Left ventricle myocardium inferior (tissue), 1 donor: ENCODE measurements around the gene CRABP2. TPM values are rescaled to one million over a fixed set of nuclear protein-coding genes. Genes with fewer than 3 reads are reported as not detected.
A peak's percentile ranks its signal among the peaks of the same experiment; 100 is the strongest.

Source experiments
- DNase-seq: peaks from one replicate; pipeline ENCODE4 v3.0.0-alpha.2; 2020
- H3K27ac ChIP-seq: fragments of 200-600 bp; replicated peaks from 2 replicates; pipeline ENCODE4 v1.8.0; 2021
- H3K27me3 ChIP-seq: fragments of 200-600 bp; 2 replicates; pipeline ENCODE4 v1.8.0; 2021; ENCODE audit warnings: low read depth
- H3K36me3 ChIP-seq: fragments of 200-600 bp; 2 replicates; pipeline ENCODE4 v1.8.0; 2021
- H3K4me1 ChIP-seq: fragments of 200-600 bp; 2 replicates; pipeline ENCODE4 v1.8.0; 2021
- H3K4me3 ChIP-seq: fragments of 200-600 bp; 2 replicates; pipeline ENCODE4 v1.8.0; 2021; ENCODE audit warnings: mild to moderate bottlenecking, moderate library complexity
- H3K9me3 ChIP-seq: fragments of 200-600 bp; replicated peaks from 2 replicates; pipeline ENCODE4 v1.8.0; 2021
- CTCF ChIP-seq: fragments of 200-600 bp; IDR thresholded peaks from 2 replicates; pipeline ENCODE4 v1.8.0; 2021; ENCODE audit warnings: antibody characterized with exemption, mild to moderate bottlenecking, borderline replicate concordance
- intact Hi-C: fragments of 100-400 bp; cut with micrococcal nuclease; formaldehyde crosslinking; loops from one replicate; pipeline ENCODE4 v1.11.0; 2022
- total RNA-seq: library from RNA; stranded (reverse); fragmentation: NEBNext Ultra II Directional; extraction: Animal tissue kit (Norgen Biotek cat#: 25700); gene quantifications from one replicate; pipeline ENCODE4 v1.2.1, GENCODE V29; 2021
- donor health status: DM: no; HTN: yes; CAD: no; lungs with severe emphysema.

The CRABP2 gene
- total RNA-seq, 1 donor from 2014 or later = 0.60 TPM

- no peak for TF ChIP-seq CTCF
- Histone ChIP-seq H3K4me1 (peaks cover 45% of the 10 kb centered on the region), H3K36me3 (peaks cover 56% of the 10 kb centered on the region)
Observed at GRCh38 chr1:156740741-156741480, 35.5 kb upstream of the CRABP2 start, which contains the start of gene MRPL24. Gene MRPL24 (minus strand): TSS chr1:156741088. CDS start chr1:156738704, 2,384 bp downstream.

GRCh38 chr1:156740237-156740740, 34.9 kb upstream of the CRABP2 start:
- peak overlapping the region; percentile 90 for H3K27ac ChIP-seq
- no peak for DNase-seq
- H3K36me3 ChIP-seq = peaks cover 57% of the 10 kb centered on the region
- H3K27me3 ChIP-seq = no peaks in the 10 kb centered on the region
- TF ChIP-seq CTCF = no peak
- peak overlapping the region; percentile 96 for H3K4me3 ChIP-seq
- H3K9me3 ChIP-seq = no peaks in the 10 kb centered on the region
- intact Hi-C loops = no loop called here
- peaks cover 39% of the 10 kb centered on the region for H3K4me1 ChIP-seq

More at GRCh38 chr1:156740741-156741480, 35.5 kb upstream of the CRABP2 start, which contains the start of gene MRPL24:
- H3K27me3 ChIP-seq = no peaks in the 10 kb centered on the region
- no peaks in the 10 kb centered on the region for H3K9me3 ChIP-seq
- H3K4me3 ChIP-seq = peak within 1 kb of the TSS; percentile 96
- H3K27ac ChIP-seq = peak within 1 kb of the TSS; percentile 90
- DNase-seq = peak; percentile 97
- intact Hi-C loops = no loop called here

- Histone ChIP-seq H3K27ac (no peak overlapping the region), H3K36me3 (peaks cover 52% of the 10 kb centered on the region), H3K4me1 (peaks cover 26% of the 10 kb centered on the region), H3K4me3 (no peak overlapping the region), H3K9me3 (no peaks in the 10 kb centered on the region), H3K27me3 (no peaks in the 10 kb centered on the region)
- DNase-seq = no peak
- no peak for TF ChIP-seq CTCF
- intact Hi-C loops = no loop called here
Observed at GRCh38 chr1:156738916-156739315, 33.5 kb upstream of the CRABP2 start.

GRCh38 chr1:156738407-156738806, 33.0 kb upstream of the CRABP2 start:
- no peaks in the 10 kb centered on the region for H3K9me3 ChIP-seq
- H3K4me1 ChIP-seq = peaks cover 24% of the 10 kb centered on the region
- no peak for DNase-seq
- intact Hi-C loops = no loop called here
- H3K4me3 ChIP-seq = no peak overlapping the region
- peaks cover 52% of the 10 kb centered on the region for H3K36me3 ChIP-seq
- no peaks in the 10 kb centered on the region for H3K27me3 ChIP-seq
- TF ChIP-seq CTCF = no peak
- H3K27ac ChIP-seq = no peak overlapping the region

- Histone ChIP-seq H3K4me1 (peaks cover 10% of the 10 kb centered on the region), H3K27me3 (no peaks in the 10 kb centered on the region), H3K9me3 (no peaks in the 10 kb centered on the region), H3K27ac (no peak overlapping the region), H3K36me3 (peaks cover 53% of the 10 kb centered on the region), H3K4me3 (no peak overlapping the region)
- no peak for DNase-seq
- no peak for TF ChIP-seq CTCF
- intact Hi-C loops = no loop called here
Observed at GRCh38 chr1:156733989-156734584, 28.7 kb upstream of the CRABP2 start.
